ENCODE results near the gene CDIP1.

CDIP1 gene

DNA sequence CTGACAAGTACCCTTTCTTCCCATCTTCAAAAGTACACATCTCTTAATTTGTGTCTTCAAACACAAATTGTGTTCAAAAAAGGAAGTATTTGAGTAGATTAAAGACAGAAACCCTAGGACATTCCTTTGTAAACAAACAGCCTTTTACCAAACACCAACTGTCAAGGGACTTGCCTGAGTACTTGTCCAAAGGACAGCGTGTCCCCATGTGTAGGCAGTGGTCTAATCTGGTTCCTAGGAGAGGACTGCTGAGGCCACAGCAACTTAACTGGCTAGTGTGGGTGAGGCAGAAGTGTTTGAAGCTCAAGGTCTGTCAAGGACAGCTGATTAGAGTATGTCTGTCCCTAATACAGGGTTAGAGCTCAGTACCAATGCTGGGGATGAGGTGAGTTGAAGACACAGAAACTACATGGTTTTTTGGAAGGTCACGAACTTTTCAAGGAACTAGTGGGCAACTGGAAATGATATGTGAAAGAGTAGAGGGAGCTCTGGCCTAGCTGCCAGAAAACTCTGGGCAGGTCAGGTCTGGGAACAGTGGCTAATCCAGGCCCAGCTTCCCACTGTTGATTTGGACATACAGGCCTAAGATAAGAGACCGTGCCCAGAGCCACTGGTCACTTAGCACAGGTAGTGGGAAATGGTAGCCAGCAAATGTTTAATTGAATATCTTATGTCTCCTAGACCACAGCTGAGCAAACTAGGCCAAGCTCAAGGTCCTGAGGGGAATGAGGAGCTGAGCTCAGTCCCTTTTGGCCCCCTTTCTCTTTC lies 52.3 kb downstream of the CDIP1 start:
- no peak for FAIRE-seq

DNA sequence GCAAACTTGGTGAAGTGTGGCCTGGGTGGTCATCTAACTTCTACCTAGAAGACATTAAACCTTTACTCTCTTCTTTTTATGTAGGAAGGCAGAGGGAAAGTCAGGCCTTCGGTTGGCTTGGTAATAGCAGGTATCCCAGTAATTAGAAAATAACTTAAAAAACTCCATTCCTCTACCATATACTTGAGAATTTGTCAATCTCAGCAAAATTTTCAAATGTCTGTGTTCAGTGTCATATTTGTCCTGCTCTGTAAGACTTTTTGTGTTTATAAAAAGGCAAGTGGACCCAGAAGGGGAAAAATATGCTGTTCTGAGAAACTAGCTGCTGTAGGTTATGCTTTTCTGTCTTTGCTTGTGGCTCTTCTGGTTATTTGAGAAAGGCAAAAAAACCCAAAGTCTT lies 56.6 kb downstream of the CDIP1 start:
- FAIRE-seq = no peak

DNA sequence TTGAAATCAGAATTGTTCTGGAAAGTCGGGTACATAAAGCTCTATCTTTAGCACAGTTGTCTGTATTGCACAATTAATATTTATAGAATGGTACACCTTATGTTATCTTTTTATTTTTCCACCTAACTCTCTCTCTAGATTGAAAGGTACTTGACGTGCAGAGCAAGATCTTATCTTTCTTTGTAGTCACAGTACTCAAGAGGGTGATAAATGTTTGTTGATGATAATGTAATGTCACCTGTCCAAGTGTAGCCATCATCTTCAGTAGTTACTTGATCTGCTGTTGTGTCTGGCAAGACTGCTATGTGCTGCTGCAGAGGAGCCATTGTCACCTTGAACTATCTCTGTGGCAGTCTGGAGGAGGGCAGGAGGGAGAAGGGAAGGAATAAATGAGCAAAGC lies 57.0 kb downstream of the CDIP1 start:
- FAIRE-seq = no peak

DNA sequence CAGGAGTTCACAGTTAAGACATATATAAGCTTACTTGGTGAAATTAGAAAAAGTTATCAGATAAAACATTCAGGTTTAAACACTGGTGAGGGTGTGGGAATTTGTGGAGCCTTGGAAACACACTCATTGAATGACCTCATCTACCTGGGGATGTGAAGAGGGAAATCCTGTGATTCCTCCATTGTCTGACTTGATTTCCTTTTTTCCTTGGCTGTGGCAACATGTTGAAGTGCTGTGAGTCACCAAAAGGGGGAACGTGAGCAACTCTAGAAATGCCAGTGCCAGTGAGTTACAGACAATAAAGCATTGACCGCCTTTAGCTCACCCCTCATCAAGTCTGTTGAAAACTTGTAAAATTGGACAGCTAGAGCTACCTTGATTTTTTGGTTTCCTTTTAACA lies 60.6 kb downstream of the CDIP1 start:
- no peak for FAIRE-seq

DNA sequence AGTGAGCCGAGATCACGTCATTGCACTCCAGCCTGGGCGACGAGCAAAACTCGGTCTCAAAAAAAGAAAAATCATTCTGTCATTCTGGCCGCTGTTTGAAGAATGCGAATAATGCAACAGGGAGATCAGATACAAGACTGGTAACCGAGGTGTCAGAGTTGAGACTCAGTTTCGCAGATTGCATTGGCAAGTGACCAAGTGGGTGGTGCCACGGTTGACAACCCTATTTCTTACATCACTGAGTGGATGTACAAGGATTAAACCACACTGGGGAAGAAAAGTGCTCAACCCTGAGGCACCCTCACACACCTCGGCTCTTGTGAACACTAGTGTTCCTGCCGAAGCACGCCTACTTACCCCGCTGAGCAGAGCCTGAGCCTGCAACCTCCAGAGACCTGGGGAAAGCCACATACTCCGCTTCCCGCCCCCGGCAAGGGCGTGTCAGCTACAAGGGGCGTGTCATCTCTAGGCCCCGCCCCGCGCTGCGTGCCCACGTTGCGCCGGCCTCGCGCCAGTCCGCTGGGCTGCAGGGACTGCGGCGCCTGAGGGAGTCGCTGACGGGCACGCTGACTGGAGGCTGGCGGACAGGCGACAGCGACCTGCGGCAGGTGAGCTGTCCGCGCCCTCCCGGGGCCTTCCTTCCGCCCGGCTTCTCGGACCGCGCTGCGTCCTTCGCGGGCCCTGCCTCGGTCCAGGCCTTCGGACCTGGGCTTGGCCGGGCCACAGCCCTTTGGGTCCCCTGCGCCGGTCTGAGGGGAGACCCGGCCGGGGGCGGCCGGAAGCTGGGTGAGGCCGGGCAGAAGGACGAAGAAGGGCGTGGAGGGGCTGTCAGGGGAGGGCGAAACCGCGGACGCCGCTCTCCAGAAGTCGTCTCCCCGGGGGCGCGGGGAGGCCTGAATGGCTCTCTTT lies 62.4 kb downstream of the CDIP1 start, which contains the start of gene HMOX2:
HMOX2 (plus strand) TSS at position 519 of the 909 bp plus-strand sequence. CDS start 29,127 bp downstream, outside the sequence.
- no peak for FAIRE-seq

DNA sequence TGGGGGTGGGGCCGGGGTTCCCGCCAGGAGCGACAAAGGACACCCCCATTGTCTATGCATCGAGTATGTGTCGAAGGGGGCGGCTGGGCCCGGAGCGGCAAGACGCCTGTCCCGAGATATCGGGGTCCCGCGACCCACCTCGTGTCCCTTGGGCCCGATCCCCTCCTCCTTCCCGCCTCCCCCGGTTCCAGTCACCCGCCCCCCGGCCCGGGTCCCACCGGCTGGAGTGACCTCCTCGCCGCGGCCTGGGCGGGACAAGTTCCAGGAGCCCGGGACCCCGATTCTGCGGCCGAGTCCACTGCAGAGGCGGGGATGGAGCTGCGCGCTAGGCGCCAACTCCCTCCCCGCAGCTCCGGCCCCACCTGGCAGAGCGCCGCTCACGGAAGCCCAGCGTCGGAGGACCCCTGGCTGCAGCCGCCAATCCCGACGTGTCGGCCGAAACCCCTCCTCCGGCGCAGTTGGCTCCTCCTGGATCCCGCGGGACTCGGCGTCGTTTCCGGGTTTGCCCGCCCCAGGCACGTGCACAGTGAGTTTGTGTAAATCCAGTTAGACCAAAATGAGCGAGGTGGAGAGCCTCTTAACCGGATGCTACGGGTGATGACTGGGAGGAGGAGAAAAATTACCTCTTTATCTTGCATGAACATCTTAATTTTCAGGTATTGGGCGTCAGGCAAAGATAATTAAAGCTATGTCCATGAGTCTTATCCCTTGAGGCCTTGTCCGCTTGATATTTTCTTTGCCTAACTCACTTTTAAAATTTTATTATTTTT lies 64.2 kb downstream of the CDIP1 start, which contains the start of gene NMRAL1:
NMRAL1 (minus strand) TSS at position 434 of the 770 bp plus-strand sequence. CDS start 493 bp downstream, outside the sequence.
- no peak for FAIRE-seq

DNA sequence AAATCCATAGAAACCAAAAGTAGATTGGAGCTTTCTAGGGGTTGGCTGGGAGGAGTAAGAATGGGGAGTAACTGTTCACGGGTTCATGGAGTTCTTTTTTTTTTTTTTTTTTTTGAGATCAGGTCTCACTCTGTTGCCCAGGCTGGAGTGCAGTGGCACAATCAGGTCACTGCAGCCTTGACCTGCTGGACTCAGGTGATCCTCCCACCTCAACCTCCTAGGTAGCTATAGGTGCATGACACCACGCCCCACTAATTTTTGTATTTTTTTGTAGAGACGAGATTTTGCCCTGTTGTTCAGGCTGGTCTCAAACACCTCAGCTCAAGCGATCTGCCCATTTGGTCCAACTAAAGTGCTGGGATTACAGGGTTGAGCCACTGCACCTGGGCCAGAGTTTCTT lies 65.7 kb downstream of the CDIP1 start:
- no peak for FAIRE-seq

DNA sequence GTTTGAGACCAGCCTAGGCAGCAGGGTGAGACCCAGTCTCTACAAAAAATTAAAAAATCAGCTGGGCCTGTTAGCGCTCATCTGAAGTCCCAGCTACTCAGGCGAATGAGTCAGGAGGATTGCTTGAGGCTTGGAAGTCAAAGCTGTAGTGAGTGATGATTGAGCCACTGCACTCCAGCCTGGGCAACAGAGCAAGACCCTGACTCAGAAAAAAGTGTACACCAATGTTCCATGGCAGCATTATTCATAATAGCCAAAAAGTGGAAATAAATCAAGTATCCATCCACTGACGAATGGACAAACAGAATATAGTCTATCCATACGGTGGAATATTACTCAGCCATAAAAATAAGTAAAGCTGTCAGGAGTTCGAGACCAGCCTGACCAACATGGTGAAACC lies 66.7 kb downstream of the CDIP1 start:
- FAIRE-seq = no peak

DNA sequence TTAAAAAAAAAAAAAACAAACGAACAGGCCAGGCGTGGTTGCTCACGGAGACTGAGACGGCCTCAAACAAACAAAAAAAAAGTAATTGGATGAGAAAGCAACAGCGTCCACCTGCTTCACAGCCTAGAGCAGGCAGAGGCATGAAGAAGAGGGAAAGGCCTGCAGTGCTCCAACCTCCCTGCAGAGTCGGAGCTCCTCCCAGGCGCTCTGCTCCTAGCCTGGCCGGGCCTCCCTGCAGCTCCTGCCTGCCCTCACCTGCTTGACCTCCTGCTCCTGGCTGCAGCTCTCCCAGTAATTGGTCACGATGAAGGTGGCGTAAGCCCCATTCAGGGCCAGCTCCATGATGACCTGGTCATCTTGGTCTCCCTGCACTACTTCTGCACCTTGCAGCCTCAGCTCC lies 69.6 kb downstream of the CDIP1 start:
- FAIRE-seq = no peak

DNA sequence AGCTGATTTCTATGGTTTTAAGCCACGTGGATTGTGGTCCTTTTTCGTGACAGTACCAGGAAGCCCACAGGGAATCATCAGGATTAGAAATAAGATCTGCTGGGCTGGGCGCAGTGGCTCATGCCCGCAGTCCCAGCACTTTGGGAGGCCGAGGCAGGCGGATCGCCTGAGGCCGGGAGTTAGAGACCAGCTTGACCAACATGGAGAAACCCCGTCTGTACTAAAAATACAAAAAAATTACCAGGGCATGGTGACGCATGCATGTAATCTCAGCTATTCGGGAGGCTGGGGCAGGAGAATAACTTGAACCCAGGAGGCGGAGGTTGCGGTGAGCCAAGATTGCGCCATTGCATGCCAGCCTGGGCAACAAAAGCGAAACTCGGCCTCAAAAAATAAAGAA lies 70.7 kb downstream of the CDIP1 start:
- FAIRE-seq = no peak

DNA sequence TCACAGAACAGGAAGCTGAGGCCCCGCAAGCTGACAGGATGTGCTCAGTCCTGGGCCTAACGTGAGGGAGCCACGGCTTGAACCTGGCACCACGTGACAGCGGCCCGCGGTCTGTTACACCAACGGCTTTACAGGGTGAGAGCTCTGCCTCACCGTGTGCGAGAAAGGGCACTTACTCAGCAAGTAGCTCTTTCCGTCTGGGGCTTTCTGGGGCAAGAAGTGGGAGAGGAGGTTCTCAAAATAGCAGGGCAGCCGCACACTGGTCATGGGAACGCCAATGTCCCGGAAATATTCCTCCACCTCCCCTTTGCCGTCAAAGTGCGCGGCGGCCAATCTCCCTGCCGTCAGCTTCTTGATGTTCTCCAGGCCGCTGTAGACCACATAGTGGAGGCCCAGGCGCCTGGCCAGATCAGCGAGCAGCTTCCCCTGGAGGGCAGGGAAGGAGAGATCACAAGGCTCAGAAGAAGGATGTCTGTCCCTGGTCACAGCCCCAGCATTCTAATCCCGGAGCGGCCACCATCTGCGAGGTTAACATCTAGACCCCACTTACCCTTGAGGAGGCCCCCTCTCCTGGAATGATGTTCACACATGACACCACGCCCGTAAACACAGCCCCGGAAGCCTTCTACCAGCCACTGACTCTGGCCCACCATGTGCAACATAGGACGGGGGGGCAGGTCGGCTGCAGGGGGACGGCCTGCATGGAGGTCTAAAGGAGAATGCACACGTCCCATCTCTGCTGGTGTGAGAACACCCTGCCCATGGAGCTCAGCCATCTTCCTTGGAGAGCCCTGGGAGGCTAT lies 72.4 kb downstream of the CDIP1 start:
- FAIRE-seq = no peak

DNA sequence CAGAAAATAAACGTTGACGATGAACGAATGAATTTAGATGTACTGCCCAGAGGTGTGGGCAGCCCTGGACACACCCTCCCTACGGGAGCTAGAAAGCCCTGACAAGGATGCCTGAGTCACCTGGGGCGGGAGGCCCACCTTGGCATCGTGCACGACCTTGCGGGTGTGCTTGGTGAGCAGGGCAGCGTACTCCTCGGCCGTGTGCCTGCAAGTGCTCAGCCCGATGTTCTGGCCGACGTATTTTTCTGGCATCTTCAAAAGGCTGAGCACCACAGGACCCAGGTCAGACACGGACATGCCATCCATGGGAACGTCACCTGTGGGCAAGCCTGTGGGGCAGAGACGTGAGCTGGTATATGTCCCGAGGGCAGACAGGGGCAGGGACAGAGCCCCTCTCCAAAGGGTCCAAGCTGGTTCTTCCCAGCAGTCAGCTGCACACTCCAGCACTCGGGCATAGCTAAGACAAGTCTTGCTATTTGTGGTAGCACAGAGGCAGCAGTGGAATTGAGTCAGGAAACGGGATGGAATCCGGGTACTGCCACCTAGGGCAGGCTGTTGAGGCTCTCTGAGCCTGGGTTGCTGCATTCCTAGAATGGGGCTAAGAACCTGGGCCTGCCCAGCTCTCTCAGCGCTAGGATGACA lies 74.9 kb downstream of the CDIP1 start:
- FAIRE-seq = no peak

DNA sequence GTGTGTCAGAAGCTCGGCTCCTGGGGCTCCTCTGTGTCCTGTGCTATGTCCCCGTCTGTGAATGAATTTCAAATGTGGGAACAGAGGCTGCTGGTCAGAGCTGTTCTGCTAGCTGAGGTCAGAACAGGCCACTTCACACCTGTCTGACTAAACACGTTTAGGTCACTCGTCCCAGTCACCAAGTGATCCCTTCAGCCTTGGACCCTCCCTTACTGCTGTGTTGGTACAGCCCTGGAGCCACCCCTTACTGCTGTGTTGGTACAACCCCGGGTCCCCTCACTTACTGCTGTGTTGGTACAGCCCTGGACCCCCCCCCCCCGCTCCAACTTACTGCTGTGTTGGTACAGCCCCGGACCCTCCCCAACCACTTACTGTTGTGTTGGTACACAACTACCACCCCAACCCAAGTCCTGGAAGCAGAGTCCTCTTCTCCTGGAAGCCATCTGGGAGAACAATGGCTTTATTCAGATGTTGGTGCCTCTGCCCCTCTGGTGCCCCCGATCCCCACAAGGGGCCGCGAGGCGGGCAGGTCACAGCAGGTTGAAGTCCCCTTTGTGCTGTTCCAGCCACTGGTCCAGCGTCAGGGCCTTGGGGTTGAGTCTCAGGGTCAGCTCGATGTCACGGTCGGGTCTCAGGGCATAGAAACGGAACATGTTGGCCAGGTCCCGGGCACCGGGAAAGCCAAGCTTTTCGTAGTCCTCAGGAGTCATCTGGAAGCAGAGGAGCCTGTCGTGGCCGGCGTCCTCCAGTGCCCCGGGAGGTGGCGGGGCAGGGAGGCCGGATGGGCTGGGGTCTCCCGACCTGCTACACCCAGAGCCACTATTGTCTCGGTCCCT lies 77.1 kb downstream of the CDIP1 start:
- FAIRE-seq = no peak

DNA sequence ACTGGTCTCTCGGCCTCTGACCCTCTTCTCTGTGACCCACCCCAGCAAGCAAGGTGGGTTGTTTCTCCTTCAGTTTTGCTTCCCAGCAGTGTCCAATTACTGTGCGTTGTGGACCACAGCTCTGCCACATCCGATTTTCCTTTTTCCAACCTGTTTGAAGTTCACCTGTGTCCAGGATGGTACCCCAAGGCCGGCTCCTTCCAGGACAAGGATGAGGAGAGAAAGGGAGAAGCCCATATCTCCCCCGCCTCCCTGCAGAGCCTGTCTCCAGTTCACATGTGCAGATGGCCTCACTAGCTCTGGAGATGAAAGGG lies 77.7 kb downstream of the CDIP1 start:
- FAIRE-seq = no peak
